GM12878 (cell line): ENCODE results near the gene HSF4. TPM values are rescaled to one million over a fixed set of nuclear protein-coding genes. Genes with fewer than 3 reads are reported as not detected.

Source experiments
- ATAC-seq: fragments of 200-7000 bp; cut with Tn5 transposase; 3 replicates; pipeline ENCODE4 v1.9.1; 2020; ENCODE audit warnings: mild to moderate bottlenecking, moderate library complexity
- BruUV-seq: library from RNA; stranded (reverse); fragments of 400-500 nt; replicated peaks from 2 replicates; lab custom pipeline; 2021; lab: Mats Ljungman, UMichigan
- CTCF ChIA-PET: fragments of 300-600 bp; sonication (Branson Sonifier 250); formaldehyde crosslinking; extraction: SDS; loops from one replicate; lab custom pipeline; 2021; ENCODE audit warnings: inconsistent platforms; lab: Yijun Ruan, JAX
- POLR2A ChIA-PET: fragments of 350-600 bp; formaldehyde crosslinking; extraction: SDS; loops from one replicate; lab custom pipeline; 2021; ENCODE audit warnings: inconsistent platforms; lab: Charles Lee
- RAD21 ChIA-PET: fragments of 300-600 bp; sonication (Branson Sonifier 250); formaldehyde crosslinking; loops from one replicate; lab custom pipeline; 2023; ENCODE audit warnings: antibody characterized with exemption; ENCODE audit not compliant: unreplicated experiment; lab: Charles Lee
- SMC1A ChIA-PET: fragments of 300-600 bp; sonication (Branson Sonifier 250); formaldehyde crosslinking; loops from one replicate; lab custom pipeline; 2023; ENCODE audit not compliant: unreplicated experiment, uncharacterized antibody; lab: Charles Lee
- DNase-seq: peaks from one replicate; pipeline ENCODE4 v3.0.0-alpha.2; 2011; ENCODE audit warnings: low read depth, low spot score
- FAIRE-seq: peaks from 3 replicates; lab custom pipeline; 2011; peaks lifted over from hg19 to GRCh38; lab: Jason Lieb, UNC
- H2AFZ ChIP-seq: 2 replicates; pipeline ENCODE4 v1.6.0; 2011; ENCODE audit warnings: low read depth, low read length, control low read depth; ENCODE audit not compliant: control insufficient read depth
- H3K27ac ChIP-seq: 2 replicates; pipeline ENCODE4 v1.5.1; 2011; ENCODE audit warnings: control low read depth; ENCODE audit not compliant: control insufficient read depth, insufficient read depth
- H3K27me3 ChIP-seq, 2 experiments: replicated peaks in 1 of 2; 2 replicates each; pipeline versions ENCODE4 v1.6.0 to v1.6.1; 2011; ENCODE audit warnings: low read length in 1 of 2; ENCODE audit not compliant: control insufficient read depth in 2 of 2, insufficient read depth in 2 of 2
- H3K36me3 ChIP-seq, 2 experiments: 2 replicates each; pipeline ENCODE4 v1.5.1; 2011; ENCODE audit warnings: low read length in 1 of 2; ENCODE audit not compliant: control insufficient read depth in 2 of 2, insufficient read depth in 2 of 2
- H3K4me1 ChIP-seq: 2 replicates; pipeline ENCODE4 v1.6.1; 2011; ENCODE audit warnings: mild to moderate bottlenecking, low read length, moderate library complexity, mixed read lengths; ENCODE audit not compliant: control insufficient read depth, insufficient read depth
- H3K4me2 ChIP-seq: 2 replicates; pipeline ENCODE4 v1.6.0; 2011; ENCODE audit warnings: control low read depth; ENCODE audit not compliant: control insufficient read depth, insufficient read depth
- H3K4me3 ChIP-seq: fragments of 200-600 bp; sonication (generic); 2 replicates; pipeline ENCODE4 v1.5.1; 2016
- H3K79me2 ChIP-seq: 2 replicates; pipeline ENCODE4 v1.6.0; 2011; ENCODE audit warnings: low read length; ENCODE audit not compliant: control insufficient read depth, insufficient read depth
- H3K9ac ChIP-seq: 2 replicates; pipeline ENCODE4 v1.8.0; 2011; ENCODE audit warnings: low read length, control low read depth, mixed read lengths; ENCODE audit not compliant: control insufficient read depth, insufficient read depth
- H3K9me3 ChIP-seq: replicated peaks from 3 replicates; pipeline ENCODE4 v1.5.1; 2011; ENCODE audit warnings: mild to moderate bottlenecking, low read length; ENCODE audit not compliant: control insufficient read depth, insufficient read depth
- H4K20me1 ChIP-seq: 2 replicates; pipeline ENCODE4 v1.6.0; 2011; ENCODE audit not compliant: control insufficient read depth, insufficient read depth
- BCL11A ChIP-seq: IDR thresholded peaks from 2 replicates; pipeline ENCODE4 v1.6.1; 2011; ENCODE audit warnings: low read depth, low read length
- BMI1 ChIP-seq: fragments of 450-650 bp; IDR thresholded peaks from 2 replicates; pipeline ENCODE4 v1.6.1; 2016; ENCODE audit warnings: mild to moderate bottlenecking, moderate library complexity, borderline replicate concordance
- CEBPB ChIP-seq, 2 experiments: fragments of 150-350 bp in 1 of 2; IDR thresholded peaks; 2 replicates each; pipeline ENCODE4 v1.6.1; 2012 to 2014; ENCODE audit warnings: low read depth in 2 of 2, low read length in 2 of 2, borderline replicate concordance in 1 of 2, inconsistent platforms in 1 of 2
- CREB1 ChIP-seq: IDR thresholded peaks from 2 replicates; pipeline ENCODE4 v1.6.1; 2012; ENCODE audit warnings: low read depth, mild to moderate bottlenecking, inconsistent platforms
- IKZF2 ChIP-seq, 2 experiments: fragments of 450-650 bp; IDR thresholded peaks; 2 replicates each; pipeline ENCODE4 v1.6.1; 2017; ENCODE audit warnings: mild to moderate bottlenecking in 2 of 2, moderate library complexity in 2 of 2
- KAT2A ChIP-seq: conservative IDR thresholded peaks from 2 replicates; pipeline ENCODE4 v1.6.1; 2011; ENCODE audit warnings: low read depth, low read length; ENCODE audit not compliant: control insufficient read depth
- MEF2A ChIP-seq: IDR thresholded peaks from 2 replicates; pipeline ENCODE4 v1.6.1; 2011; ENCODE audit warnings: low read depth, mild to moderate bottlenecking, low read length, moderate library complexity; ENCODE audit not compliant: insufficient read depth
- NRF1 ChIP-seq: conservative IDR thresholded peaks from 2 replicates; pipeline ENCODE4 v1.6.1; 2011; ENCODE audit warnings: mild to moderate bottlenecking, low read depth, low read length, improper control_type of control experiment
- RCOR1 ChIP-seq: conservative IDR thresholded peaks from 2 replicates; pipeline ENCODE4 v1.6.1; 2012; ENCODE audit warnings: low read depth, low read length, improper control_type of control experiment
- SIN3A ChIP-seq: IDR thresholded peaks from 2 replicates; pipeline ENCODE4 v1.6.1; 2012; ENCODE audit warnings: low read depth, low read length, improper control_type of control experiment
- TAF1 ChIP-seq: IDR thresholded peaks from 2 replicates; pipeline ENCODE4 v1.6.1; 2011; ENCODE audit warnings: mild to moderate bottlenecking, low read depth, low read length, borderline replicate concordance
- WRNIP1 ChIP-seq: IDR thresholded peaks from 2 replicates; pipeline ENCODE4 v1.6.1; 2011; ENCODE audit warnings: low read depth, low read length, improper control_type of control experiment, borderline replicate concordance
- WGBS: methylation state at CpG from one replicate; pipeline ENCODE4 v1.1.6; 2016; ENCODE audit warnings: low lambda C conversion rate; ENCODE audit not compliant: insufficient replicate concordance, insufficient coverage; ENCODE audit errors: missing lambda C conversion rate; 5-methylcytosine and 5-hydroxymethylcytosine counted together
- in situ Hi-C: fragments of 300-500 bp; cut with MboI; formaldehyde crosslinking; loops from 9 replicates; pipeline ENCODE4 v1.14.3; 2018; ENCODE audit warnings: mixed read lengths
- intact Hi-C: fragments of 100-400 bp; cut with micrococcal nuclease; formaldehyde crosslinking; loops from one replicate; pipeline ENCODE4 v1.14.2; 2022; ENCODE audit not compliant: unreplicated experiment
- polyA plus RNA-seq, 11 experiments: library from polyadenylated mRNA; depleted of rRNA in 4 of 11; unstranded in 6 of 11; stranded (reverse) in 5 of 11; fragments of >200 nt; fragmentation: Nextera tagmentation in 4 of 11; fragmentation: Illumina TruSeq in 1 of 11; extraction: Ambion mirVana in 4 of 11; extraction: Trizol in 1 of 11; gene quantifications; 1 replicate in 1 of 11; 2 replicates in 10 of 11; pipeline versions ENCODE4 v1.2.1 to v1.2.3, GENCODE V29; 2011 to 2016; ENCODE audit warnings: inconsistent platforms in 2 of 11, missing spikeins in 2 of 11, low read depth in 1 of 11
- total RNA-seq, 4 experiments: library from RNA; depleted of rRNA in 3 of 4; stranded (reverse); fragments of >200 nt in 3 of 4; fragmentation: Illumina TruSeq in 1 of 4; extraction: Trizol in 1 of 4; gene quantifications; 2 replicates each; pipeline versions ENCODE4 v1.2.1 to v1.2.3, GENCODE V29; 2013 to 2021
- TF ChIP-seq, protein P1 (sequence below): fragments of 450-650 bp; formaldehyde crosslinking; IDR thresholded peaks from 2 replicates; pipeline ENCODE4 v1.4.0; 2022; ENCODE audit warnings: mild to moderate bottlenecking, moderate library complexity
- TF ChIP-seq, protein P2 (sequence below): fragments of 450-650 bp; IDR thresholded peaks from 2 replicates; pipeline ENCODE4 v1.6.1; 2017; ENCODE audit warnings: mild to moderate bottlenecking, moderate library complexity

The HSF4 gene
- total and polyA plus RNA-seq, 10 of the 15 experiments (the other 5 are each of a cell fraction or from before 2014, with no cell fraction given) = 0.31 to 9.9 (median 2.6) TPM; not detected in 1

DNA sequence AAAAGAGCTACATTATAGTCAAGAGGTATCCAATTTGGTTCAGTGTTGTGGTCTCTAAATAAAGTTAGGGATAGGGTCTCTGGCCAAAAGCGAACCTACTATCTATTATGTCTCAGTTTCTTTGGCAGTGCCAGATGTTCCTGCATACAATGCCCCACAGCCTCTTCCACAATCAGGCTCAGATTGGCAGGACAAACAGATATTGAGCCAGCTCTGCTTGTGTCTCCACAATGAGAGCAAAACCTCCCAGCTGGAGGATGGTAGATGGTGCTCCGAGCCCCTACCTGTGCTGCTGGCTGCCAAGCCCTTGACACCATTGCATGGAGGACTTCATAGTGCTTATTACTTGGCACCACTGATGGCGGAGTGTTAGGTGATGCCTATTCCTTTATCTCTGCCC is 35.1 kb upstream of the HSF4 start:
- H3K9ac ChIP-seq = no peak overlapping the region
- no peaks in the 10 kb centered on the region for H3K27me3 ChIP-seq
- ChIA-PET RAD21 (interaction anchor here (0.6 to 1.1 kb wide), 2 partner anchors 110 to 349 kb away, joined by 3 read pairs; no protein-coding TSS in a partner anchor), POLR2A (interaction anchor here (1.1 kb wide), 1 partner anchor 9 kb away, joined by 7 read pairs; no protein-coding TSS in a partner anchor), CTCF (interaction anchor here (1.3 to 2.2 kb wide), 6 partner anchors 9 to 112 kb away, joined by 4 to 8 read pairs (median 5); no protein-coding TSS in a partner anchor), SMC1A (interaction anchor here (0.8 to 1.6 kb wide), 4 partner anchors 9 to 48 kb away, joined by 3 to 5 read pairs (median 3); no protein-coding TSS in a partner anchor)
- H3K36me3 ChIP-seq = peaks cover 9 to 13% of the 10 kb centered on the region in 2 experiments
- in situ Hi-C loops (no loop called here), intact Hi-C loops (no loop called here)
- whole genome bisulfite sequencing = 97% methylated on average over 3 of the region's 3 CpGs
- H3K79me2 ChIP-seq = no peaks in the 10 kb centered on the region
- DNase-seq (no peak), ATAC-seq (no peak), FAIRE-seq (no peak)
- H2AFZ ChIP-seq = no peak overlapping the region
- no peaks in the 10 kb centered on the region for H4K20me1 ChIP-seq
- BruUV-seq = no TSS peak
- no peaks in the 10 kb centered on the region for H3K4me1 ChIP-seq
- H3K27ac ChIP-seq = no peak overlapping the region
- no peak overlapping the region for H3K4me3 ChIP-seq
- no peaks in the 10 kb centered on the region for H3K9me3 ChIP-seq
- H3K4me2 ChIP-seq = no peak overlapping the region
- TF ChIP-seq BCL11A (no peak), KAT2A (no peak), TAF1 (no peak), CEBPB (IDR thresholded peaks at IDR 0.05; ENCODE audit: borderline replicate concordance in 1 of 2, low read depth in 2 of 2, low read length in 2 of 2) (no peak), NRF1 (no peak), MEF2A (no peak), BMI1 (no peak), SIN3A (no peak), CREB1 (no peak), WRNIP1 (no peak), IKZF2 (IDR thresholded peaks at IDR 0.05) (no peak), RCOR1 (no peak)
- TF ChIP-seq, protein P1, sequence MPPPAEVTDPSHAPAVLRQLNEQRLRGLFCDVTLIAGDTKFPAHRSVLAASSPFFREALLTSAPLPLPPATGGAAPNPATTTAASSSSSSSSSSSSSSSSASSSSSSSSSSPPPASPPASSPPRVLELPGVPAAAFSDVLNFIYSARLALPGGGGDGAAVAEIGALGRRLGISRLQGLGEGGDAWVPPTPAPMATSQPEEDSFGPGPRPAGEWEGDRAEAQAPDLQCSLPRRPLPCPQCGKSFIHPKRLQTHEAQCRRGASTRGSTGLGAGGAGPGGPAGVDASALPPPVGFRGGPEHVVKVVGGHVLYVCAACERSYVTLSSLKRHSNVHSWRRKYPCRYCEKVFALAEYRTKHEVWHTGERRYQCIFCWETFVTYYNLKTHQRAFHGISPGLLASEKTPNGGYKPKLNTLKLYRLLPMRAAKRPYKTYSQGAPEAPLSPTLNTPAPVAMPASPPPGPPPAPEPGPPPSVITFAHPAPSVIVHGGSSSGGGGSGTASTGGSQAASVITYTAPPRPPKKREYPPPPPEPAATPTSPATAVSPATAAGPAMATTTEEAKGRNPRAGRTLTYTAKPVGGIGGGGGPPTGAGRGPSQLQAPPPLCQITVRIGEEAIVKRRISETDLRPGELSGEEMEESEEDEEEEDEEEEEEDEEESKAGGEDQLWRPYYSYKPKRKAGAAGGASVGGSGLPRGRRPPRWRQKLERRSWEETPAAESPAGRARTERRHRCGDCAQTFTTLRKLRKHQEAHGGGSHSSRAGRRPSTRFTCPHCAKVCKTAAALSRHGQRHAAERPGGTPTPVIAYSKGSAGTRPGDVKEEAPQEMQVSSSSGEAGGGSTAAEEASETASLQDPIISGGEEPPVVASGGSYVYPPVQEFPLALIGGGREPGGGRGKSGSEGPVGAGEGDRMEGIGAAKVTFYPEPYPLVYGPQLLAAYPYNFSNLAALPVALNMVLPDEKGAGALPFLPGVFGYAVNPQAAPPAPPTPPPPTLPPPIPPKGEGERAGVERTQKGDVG = no peak
- TF ChIP-seq, protein P2, sequence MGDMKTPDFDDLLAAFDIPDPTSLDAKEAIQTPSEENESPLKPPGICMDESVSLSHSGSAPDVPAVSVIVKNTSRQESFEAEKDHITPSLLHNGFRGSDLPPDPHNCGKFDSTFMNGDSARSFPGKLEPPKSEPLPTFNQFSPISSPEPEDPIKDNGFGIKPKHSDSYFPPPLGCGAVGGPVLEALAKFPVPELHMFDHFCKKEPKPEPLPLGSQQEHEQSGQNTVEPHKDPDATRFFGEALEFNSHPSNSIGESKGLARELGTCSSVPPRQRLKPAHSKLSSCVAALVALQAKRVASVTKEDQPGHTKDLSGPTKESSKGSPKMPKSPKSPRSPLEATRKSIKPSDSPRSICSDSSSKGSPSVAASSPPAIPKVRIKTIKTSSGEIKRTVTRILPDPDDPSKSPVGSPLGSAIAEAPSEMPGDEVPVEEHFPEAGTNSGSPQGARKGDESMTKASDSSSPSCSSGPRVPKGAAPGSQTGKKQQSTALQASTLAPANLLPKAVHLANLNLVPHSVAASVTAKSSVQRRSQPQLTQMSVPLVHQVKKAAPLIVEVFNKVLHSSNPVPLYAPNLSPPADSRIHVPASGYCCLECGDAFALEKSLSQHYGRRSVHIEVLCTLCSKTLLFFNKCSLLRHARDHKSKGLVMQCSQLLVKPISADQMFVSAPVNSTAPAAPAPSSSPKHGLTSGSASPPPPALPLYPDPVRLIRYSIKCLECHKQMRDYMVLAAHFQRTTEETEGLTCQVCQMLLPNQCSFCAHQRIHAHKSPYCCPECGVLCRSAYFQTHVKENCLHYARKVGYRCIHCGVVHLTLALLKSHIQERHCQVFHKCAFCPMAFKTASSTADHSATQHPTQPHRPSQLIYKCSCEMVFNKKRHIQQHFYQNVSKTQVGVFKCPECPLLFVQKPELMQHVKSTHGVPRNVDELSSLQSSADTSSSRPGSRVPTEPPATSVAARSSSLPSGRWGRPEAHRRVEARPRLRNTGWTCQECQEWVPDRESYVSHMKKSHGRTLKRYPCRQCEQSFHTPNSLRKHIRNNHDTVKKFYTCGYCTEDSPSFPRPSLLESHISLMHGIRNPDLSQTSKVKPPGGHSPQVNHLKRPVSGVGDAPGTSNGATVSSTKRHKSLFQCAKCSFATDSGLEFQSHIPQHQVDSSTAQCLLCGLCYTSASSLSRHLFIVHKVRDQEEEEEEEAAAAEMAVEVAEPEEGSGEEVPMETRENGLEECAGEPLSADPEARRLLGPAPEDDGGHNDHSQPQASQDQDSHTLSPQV = no peak
